IMR-90 (cell line): ENCODE data around the gene POLR3G. TPM values are rescaled to one million over a fixed set of nuclear protein-coding genes. Genes with fewer than 3 reads are reported as not detected.

Experiments used
- ATAC-seq: fragments of 200-7000 bp; cut with Tn5 transposase; 2 replicates; pipeline ENCODE4 v1.9.1; 2020; ENCODE audit warnings: low read depth, mild to moderate bottlenecking, moderate library complexity
- BruUV-seq: library from RNA; stranded (reverse); fragments of 400-500 nt; replicated peaks from 2 replicates; lab custom pipeline; 2021; lab: Mats Ljungman, UMichigan
- CTCF ChIA-PET: fragments of 300-600 bp; formaldehyde crosslinking; extraction: SDS; loops from one replicate; lab custom pipeline; 2021; ENCODE audit warnings: antibody characterized with exemption; lab: Yijun Ruan, JAX
- POLR2A ChIA-PET: fragments of 300-600 bp; sonication (Branson Sonifier 250); formaldehyde crosslinking; loops from one replicate; lab custom pipeline; 2022; ENCODE audit warnings: antibody characterized with exemption; ENCODE audit not compliant: unreplicated experiment; lab: Charles Lee
- DNase-seq: peaks from one replicate; pipeline ENCODE4 v3.0.0; 2013
- H2AFZ ChIP-seq: replicated peaks from 2 replicates; pipeline ENCODE3; 2013; ENCODE audit warnings: low read length, mild to moderate bottlenecking; ENCODE audit not compliant: poor library complexity
- H2AK5ac ChIP-seq: 2 replicates; pipeline ENCODE4 v1.6.1; 2013; ENCODE audit warnings: low read depth, low read length, inconsistent platforms
- H2AK9ac ChIP-seq: replicated peaks from 2 replicates; pipeline ENCODE3; 2013; ENCODE audit warnings: mild to moderate bottlenecking, low read depth, low read length, moderate library complexity; ENCODE audit not compliant: poor library complexity
- H2BK120ac ChIP-seq: 2 replicates; pipeline ENCODE4 v1.6.1; 2013; ENCODE audit warnings: low read depth, low read length, inconsistent platforms
- H2BK15ac ChIP-seq: 3 replicates; pipeline ENCODE4 v1.6.1; 2013; ENCODE audit warnings: low read depth, low read length, inconsistent platforms
- H2BK20ac ChIP-seq: 2 replicates; pipeline ENCODE4 v1.6.1; 2013; ENCODE audit warnings: low read depth, mild to moderate bottlenecking, inconsistent platforms, low read length, moderate library complexity
- H2BK5ac ChIP-seq: 2 replicates; pipeline ENCODE4 v1.6.1; 2013; ENCODE audit warnings: mild to moderate bottlenecking, low read depth, low read length, inconsistent platforms; ENCODE audit not compliant: poor library complexity, severe bottlenecking
- H3K14ac ChIP-seq: replicated peaks from 2 replicates; pipeline ENCODE4 v1.6.1; 2013; ENCODE audit warnings: low read depth, low read length, inconsistent platforms
- H3K18ac ChIP-seq: 2 replicates; pipeline ENCODE4 v1.6.1; 2013; ENCODE audit warnings: low read depth, low read length, control low read depth
- H3K23ac ChIP-seq: 2 replicates; pipeline ENCODE4 v1.6.1; 2013; ENCODE audit warnings: low read depth, low read length, inconsistent platforms
- H3K27ac ChIP-seq: 2 replicates; pipeline ENCODE4 v1.5.1; 2013; ENCODE audit warnings: mild to moderate bottlenecking, control low read depth, low read length; ENCODE audit not compliant: insufficient read depth
- H3K27me3 ChIP-seq: 2 replicates; pipeline ENCODE4 v1.6.1; 2013; ENCODE audit warnings: low read length; ENCODE audit not compliant: control insufficient read depth, insufficient read depth
- H3K36me3 ChIP-seq: 2 replicates; pipeline ENCODE4 v1.6.1; 2013; ENCODE audit warnings: low read length, mixed read lengths; ENCODE audit not compliant: control insufficient read depth, insufficient read depth
- H3K4ac ChIP-seq: 2 replicates; pipeline ENCODE4 v1.6.1; 2013; ENCODE audit warnings: low read depth, low read length, inconsistent platforms
- H3K4me1 ChIP-seq: 2 replicates; pipeline ENCODE4 v1.6.1; 2013; ENCODE audit warnings: low read length, mixed read lengths; ENCODE audit not compliant: control insufficient read depth, insufficient read depth
- H3K4me2 ChIP-seq: 2 replicates; pipeline ENCODE4 v1.6.1; 2013; ENCODE audit warnings: low read depth, mild to moderate bottlenecking, control low read depth, low read length, moderate library complexity
- H3K4me3 ChIP-seq: 2 replicates; pipeline ENCODE4 v1.5.1; 2013; ENCODE audit warnings: low read depth, mild to moderate bottlenecking, control low read depth, low read length, moderate library complexity; ENCODE audit not compliant: insufficient read depth
- H3K56ac ChIP-seq: 2 replicates; pipeline ENCODE4 v1.6.1; 2013; ENCODE audit warnings: low read length, inconsistent platforms; ENCODE audit not compliant: insufficient read depth; ENCODE audit errors: extremely low read depth
- H3K79me1 ChIP-seq, 2 experiments: 2 replicates each; pipeline ENCODE4 v1.6.1; 2013; ENCODE audit warnings: low read length in 2 of 2, inconsistent platforms in 1 of 2, low read depth in 1 of 2
- H3K9ac ChIP-seq: 2 replicates; pipeline ENCODE4 v1.6.1; 2013; ENCODE audit warnings: low read depth, low read length, control low read depth
- H3K9me1 ChIP-seq: 2 replicates; pipeline ENCODE4 v1.6.1; 2013; ENCODE audit warnings: low read length, inconsistent platforms; ENCODE audit not compliant: insufficient read depth
- H3K9me3 ChIP-seq: 2 replicates; pipeline ENCODE4 v1.6.1; 2013; ENCODE audit warnings: low read length; ENCODE audit not compliant: control insufficient read depth, insufficient read depth
- H4K20me1 ChIP-seq: 2 replicates; pipeline ENCODE4 v1.6.1; 2013; ENCODE audit warnings: low read length, inconsistent platforms; ENCODE audit not compliant: insufficient read depth
- H4K5ac ChIP-seq: 2 replicates; pipeline ENCODE4 v1.6.1; 2013; ENCODE audit warnings: mild to moderate bottlenecking, low read depth, low read length, control low read depth
- H4K8ac ChIP-seq, 2 experiments: 2 replicates each; pipeline ENCODE4 v1.6.1; 2013; ENCODE audit warnings: low read depth in 2 of 2, low read length in 2 of 2, control low read depth in 1 of 2, inconsistent platforms in 1 of 2
- H4K91ac ChIP-seq: 2 replicates; pipeline ENCODE4 v1.6.1; 2013; ENCODE audit warnings: low read depth, low read length, inconsistent platforms; ENCODE audit not compliant: insufficient read depth
- MAFK ChIP-seq: IDR thresholded peaks from 2 replicates; pipeline ENCODE4 v1.6.1; 2012; ENCODE audit warnings: low read depth, low read length, improper control_type of control experiment
- POLR2A ChIP-seq: IDR thresholded peaks from 2 replicates; pipeline ENCODE4 v1.6.1; 2012; ENCODE audit warnings: mild to moderate bottlenecking, low read depth, low read length
- WGBS, 2 experiments: methylation state at CpG; one replicate each; pipeline versions ENCODE4 v1.1.5 to v1.1.7; 2013; ENCODE audit warnings: missing lambda C conversion rate in 2 of 2; ENCODE audit not compliant: insufficient read length in 1 of 2; ENCODE audit errors: extremely low coverage in 2 of 2; 5-methylcytosine and 5-hydroxymethylcytosine counted together
- dilution Hi-C: fragments of 300-500 bp; cut with HindIII; formaldehyde crosslinking; loops from one replicate; pipeline ENCODE4 v1.14.3; 2018; ENCODE audit warnings: low sequenced_read_pairs; ENCODE audit not compliant: unreplicated experiment
- in situ Hi-C: fragments of 300-500 bp; cut with MboI; formaldehyde crosslinking; loops from 3 replicates; pipeline ENCODE4 v1.14.3; 2019; ENCODE audit warnings: low sequenced_read_pairs, inconsistent platforms, mixed read lengths
- intact Hi-C: fragments of 100-400 bp; cut with micrococcal nuclease; formaldehyde crosslinking; loops from 2 replicates; pipeline ENCODE4 v1.10.0; 2022
- polyA plus RNA-seq, 3 experiments: library from polyadenylated mRNA; depleted of rRNA; stranded (reverse); fragments of >200 nt; gene quantifications; 2 replicates each; pipeline ENCODE4 v1.2.3, GENCODE V29; 2012; ENCODE audit warnings: low replicate concordance in 1 of 3
- total RNA-seq: library from RNA; depleted of rRNA; stranded (reverse); fragments of >200 nt; gene quantifications from 2 replicates; pipeline ENCODE4 v1.2.3, GENCODE V29; 2012

The POLR3G gene
- total and polyA plus RNA-seq, 2 of the 4 experiments (the other 2 are of a cell fraction), result 10.6 to 11.6 TPM

DNA sequence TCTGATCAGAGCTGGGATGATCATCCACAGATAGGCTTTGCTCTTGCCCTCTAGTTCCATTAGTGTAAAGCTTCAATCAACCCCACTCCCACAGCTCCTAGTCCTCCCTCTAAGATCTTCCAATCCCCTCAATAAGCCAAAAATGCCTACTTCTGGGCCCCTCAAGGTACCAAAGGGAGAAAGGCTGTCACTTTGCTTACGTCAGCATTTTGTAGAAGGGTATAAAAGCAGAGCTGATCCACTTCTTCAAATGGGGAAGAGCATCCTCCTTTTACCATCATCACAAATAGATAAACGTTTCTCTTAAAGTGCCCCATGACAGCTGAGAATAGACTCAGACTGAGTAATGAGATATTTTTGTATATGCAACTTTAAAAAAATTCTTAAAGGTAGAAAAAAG is 70.8 kb downstream of the POLR3G start:
- intact Hi-C loops (no loop called here), in situ Hi-C loops (no loop called here)
- POLR2A ChIA-PET, result no interaction called here

More for the DNA sequence above, 70.8 kb downstream of the POLR3G start:
- ATAC-seq, result no peak
- H3K27me3 ChIP-seq, result peaks cover 2% of the 10 kb centered on the region; the same call in 1 of the 2 replicates
- no peak for DNase-seq
- no peak overlapping the region for H4K8ac ChIP-seq
- H3K56ac ChIP-seq, result no peak overlapping the region
- CTCF ChIA-PET, result no interaction called here
- H2AFZ ChIP-seq, result no peak overlapping the region
- H3K79me1 ChIP-seq, result no peaks in the 10 kb centered on the region
- H3K18ac ChIP-seq, result no peak overlapping the region
- H2AK9ac ChIP-seq, result no peak overlapping the region
- no peak overlapping the region for H3K23ac ChIP-seq
- H2BK15ac ChIP-seq, result no peak overlapping the region
- no CpG with 5 or more reads among the region's 2 CpGs for WGBS, 2 experiments
- peak; percentile 99 for TF ChIP-seq MAFK
- TF ChIP-seq POLR2A, result no peak
- no peaks in the 10 kb centered on the region for H3K4me1 ChIP-seq
- no peak overlapping the region for H3K14ac ChIP-seq
- H4K91ac ChIP-seq, result no peak overlapping the region
- H4K5ac ChIP-seq, result no peak overlapping the region
- no peak overlapping the region for H3K9ac ChIP-seq
- no peak overlapping the region for H2AK5ac ChIP-seq
- no peaks in the 10 kb centered on the region for H3K36me3 ChIP-seq
- H2BK5ac ChIP-seq, result no peak overlapping the region
- H3K9me3 ChIP-seq, result no peaks in the 10 kb centered on the region
- H2BK20ac ChIP-seq, result no peak overlapping the region
- H3K4me2 ChIP-seq, result no peak overlapping the region
- no peaks in the 10 kb centered on the region for H4K20me1 ChIP-seq
- H2BK120ac ChIP-seq, result no peak overlapping the region
- H3K9me1 ChIP-seq, result no peaks in the 10 kb centered on the region
- dilution Hi-C loops, result no loop called here
- H3K4ac ChIP-seq, result no peak overlapping the region
- no peak overlapping the region for H3K27ac ChIP-seq
- no peak overlapping the region for H3K4me3 ChIP-seq
- BruUV-seq, result no TSS peak
